HepG2 (cell line): ENCODE data around the gene SULT2B1. TPM values are rescaled to one million over a fixed set of nuclear protein-coding genes. Genes with fewer than 3 reads are reported as not detected.
A peak's percentile ranks its signal among the peaks of the same experiment; 100 is the strongest.

ENCODE experiments used
- BHLHE40 ChIP-seq: IDR thresholded peaks from 2 replicates; pipeline ENCODE4 v1.6.1; 2011; ENCODE audit warnings: low read length, improper control_type of control experiment
- CBX1 ChIP-seq: IDR thresholded peaks from one replicate; pipeline ENCODE4 v1.6.1; 2016; ENCODE audit warnings: antibody characterized with exemption, low read depth
- HNF4G ChIP-seq, 2 experiments: sonication (generic) in 1 of 2; formaldehyde crosslinking in 1 of 2; IDR thresholded peaks; 2 replicates each; pipeline versions ENCODE4 v1.4.0 to v1.6.1; 2011 to 2020; ENCODE audit warnings: borderline replicate concordance in 2 of 2, low read depth in 2 of 2, mild to moderate bottlenecking in 2 of 2, low read length in 1 of 2, missing genetic modification reagents in 1 of 2, moderate library complexity in 1 of 2
- KLF11 ChIP-seq: IDR thresholded peaks from 2 replicates; pipeline ENCODE4 v1.6.1; 2016; ENCODE audit warnings: missing compliant biosample characterization
- MBNL3 ChIP-seq: fragments of 250-450 bp; sonication (Bioruptor Pico); conservative IDR thresholded peaks from 2 replicates; pipeline ENCODE4 v1.8.0; 2022; ENCODE audit warnings: mild to moderate bottlenecking, inconsistent platforms
- SSRP1 ChIP-seq: IDR thresholded peaks from 2 replicates; pipeline ENCODE4 v1.6.1; 2016; ENCODE audit warnings: control low read depth
- ZBTB7A ChIP-seq: sonication (generic); formaldehyde crosslinking; IDR thresholded peaks from 2 replicates; pipeline ENCODE4 v1.8.0; 2022; ENCODE audit warnings: mild to moderate bottlenecking, missing genetic modification reagents
- ZNF205 ChIP-seq: IDR thresholded peaks from 2 replicates; pipeline ENCODE4 v1.6.1; 2018; ENCODE audit warnings: missing biosample characterization, missing genetic modification reagents
- ZNF530 ChIP-seq: sonication (generic); formaldehyde crosslinking; IDR thresholded peaks from 2 replicates; pipeline ENCODE4 v1.5.0; 2020; ENCODE audit warnings: low read depth, mild to moderate bottlenecking, missing genetic modification reagents
- ZNF883 ChIP-seq: sonication (generic); formaldehyde crosslinking; IDR thresholded peaks from 2 replicates; pipeline ENCODE4 v1.5.1; 2020; ENCODE audit warnings: mild to moderate bottlenecking, missing genetic modification reagents; ENCODE audit errors: not compliant biosample characterization
- polyA plus RNA-seq, 8 experiments: library from polyadenylated mRNA; depleted of rRNA in 3 of 8; stranded (reverse) in 7 of 8; unstranded in 1 of 8; fragments of >200 nt; fragmentation: Illumina TruSeq in 4 of 8; extraction: Trizol in 4 of 8; gene quantifications; 2 replicates each; pipeline versions ENCODE4 v1.2.1 to v1.2.3, GENCODE V29; 2011 to 2016; ENCODE audit warnings: low read depth in 4 of 8, missing spikeins in 1 of 8, mixed read lengths in 1 of 8; ENCODE audit not compliant: insufficient read depth in 1 of 8
- total RNA-seq, 5 experiments: library from RNA; depleted of rRNA; stranded (reverse); fragments of >200 nt; fragmentation: Illumina TruSeq; extraction: Trizol; gene quantifications; 2 replicates each; pipeline ENCODE4 v1.2.3, GENCODE V29; 2016; ENCODE audit warnings: low read depth in 1 of 5
- TF ChIP-seq, protein P1 (sequence below): IDR thresholded peaks from 2 replicates; pipeline ENCODE4 v1.6.1; 2016; ENCODE audit warnings: low read depth, missing genetic modification reagents, missing compliant biosample characterization
- TF ChIP-seq, protein P2 (sequence below): sonication (generic); formaldehyde crosslinking; IDR thresholded peaks from 2 replicates; pipeline ENCODE4 v1.4.0; 2020; ENCODE audit warnings: missing genetic modification reagents
- TF ChIP-seq, protein P3 (sequence below): sonication (generic); formaldehyde crosslinking; IDR thresholded peaks from 2 replicates; pipeline ENCODE4 v1.4.0; 2020; ENCODE audit warnings: mild to moderate bottlenecking, missing genetic modification reagents

SULT2B1 gene
- total and polyA plus RNA-seq, 2 of the 13 experiments (the other 11 are each of a cell fraction or from before 2014, with no cell fraction given): 0.13 TPM; not detected in 1

DNA sequence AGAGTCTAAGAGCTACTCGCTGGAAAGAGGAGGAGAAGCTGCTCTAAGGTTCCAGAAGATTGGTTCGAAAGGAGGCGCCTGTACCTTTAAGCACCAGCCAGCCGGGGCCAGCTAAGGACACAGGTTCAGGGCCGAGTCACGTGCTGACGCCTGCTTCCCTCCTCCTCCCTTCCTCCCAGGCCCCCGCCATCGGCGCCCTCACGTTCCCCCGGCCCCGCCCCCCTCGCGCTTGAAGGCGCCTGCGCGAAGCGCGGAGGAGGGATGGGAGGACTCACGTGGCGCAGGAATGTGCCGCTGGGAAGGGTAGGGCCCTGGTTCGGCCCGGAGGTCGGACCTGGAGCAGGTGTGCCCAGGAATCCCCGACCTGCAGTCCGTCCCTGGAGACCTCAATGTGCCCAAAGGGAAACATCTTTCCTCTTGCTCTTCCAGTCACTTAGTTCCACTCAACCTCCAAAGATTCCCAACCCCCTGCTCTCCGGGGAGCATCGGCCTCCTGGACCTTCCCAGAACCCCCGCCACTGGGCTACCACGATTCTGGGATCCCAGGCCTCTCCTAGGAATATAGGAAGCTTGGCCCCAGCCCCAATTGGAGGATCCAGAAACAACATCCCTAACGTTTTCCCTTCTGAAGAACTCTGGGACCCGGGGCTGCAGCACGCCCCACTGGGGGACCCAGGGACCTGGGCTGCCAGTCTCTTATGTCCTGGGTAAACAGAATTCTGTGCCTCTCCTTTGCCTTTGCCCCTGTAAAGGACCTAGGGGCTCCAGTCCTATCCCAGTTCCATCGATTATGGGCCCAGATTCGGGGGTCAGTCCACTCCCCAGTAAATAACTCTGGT, 82.7 kb downstream of the SULT2B1 start (continued):
- TF ChIP-seq CBX1 (peak; percentile 88), ZBTB7A (CRISPR knock-in tag) (no peak; the same call in 1 of the 2 replicates), MBNL3 (CRISPR knock-in tag) (no peak), KLF11 (CRISPR knock-in tag) (no peak), HNF4G (IDR thresholded peaks at IDR 0.05; ENCODE audit: borderline replicate concordance, low read depth, low read length) (no peak), HNF4G (CRISPR knock-in tag; IDR thresholded peaks at IDR 0.05; ENCODE audit: borderline replicate concordance, low read depth) (no peak), ZNF883 (peak; percentile 30), ZNF205 (CRISPR knock-in tag) (no peak), BHLHE40 (peak; percentile 99), SSRP1 (no peak), ZNF530 (CRISPR knock-in tag) (no peak)
- TF ChIP-seq, protein P1, sequence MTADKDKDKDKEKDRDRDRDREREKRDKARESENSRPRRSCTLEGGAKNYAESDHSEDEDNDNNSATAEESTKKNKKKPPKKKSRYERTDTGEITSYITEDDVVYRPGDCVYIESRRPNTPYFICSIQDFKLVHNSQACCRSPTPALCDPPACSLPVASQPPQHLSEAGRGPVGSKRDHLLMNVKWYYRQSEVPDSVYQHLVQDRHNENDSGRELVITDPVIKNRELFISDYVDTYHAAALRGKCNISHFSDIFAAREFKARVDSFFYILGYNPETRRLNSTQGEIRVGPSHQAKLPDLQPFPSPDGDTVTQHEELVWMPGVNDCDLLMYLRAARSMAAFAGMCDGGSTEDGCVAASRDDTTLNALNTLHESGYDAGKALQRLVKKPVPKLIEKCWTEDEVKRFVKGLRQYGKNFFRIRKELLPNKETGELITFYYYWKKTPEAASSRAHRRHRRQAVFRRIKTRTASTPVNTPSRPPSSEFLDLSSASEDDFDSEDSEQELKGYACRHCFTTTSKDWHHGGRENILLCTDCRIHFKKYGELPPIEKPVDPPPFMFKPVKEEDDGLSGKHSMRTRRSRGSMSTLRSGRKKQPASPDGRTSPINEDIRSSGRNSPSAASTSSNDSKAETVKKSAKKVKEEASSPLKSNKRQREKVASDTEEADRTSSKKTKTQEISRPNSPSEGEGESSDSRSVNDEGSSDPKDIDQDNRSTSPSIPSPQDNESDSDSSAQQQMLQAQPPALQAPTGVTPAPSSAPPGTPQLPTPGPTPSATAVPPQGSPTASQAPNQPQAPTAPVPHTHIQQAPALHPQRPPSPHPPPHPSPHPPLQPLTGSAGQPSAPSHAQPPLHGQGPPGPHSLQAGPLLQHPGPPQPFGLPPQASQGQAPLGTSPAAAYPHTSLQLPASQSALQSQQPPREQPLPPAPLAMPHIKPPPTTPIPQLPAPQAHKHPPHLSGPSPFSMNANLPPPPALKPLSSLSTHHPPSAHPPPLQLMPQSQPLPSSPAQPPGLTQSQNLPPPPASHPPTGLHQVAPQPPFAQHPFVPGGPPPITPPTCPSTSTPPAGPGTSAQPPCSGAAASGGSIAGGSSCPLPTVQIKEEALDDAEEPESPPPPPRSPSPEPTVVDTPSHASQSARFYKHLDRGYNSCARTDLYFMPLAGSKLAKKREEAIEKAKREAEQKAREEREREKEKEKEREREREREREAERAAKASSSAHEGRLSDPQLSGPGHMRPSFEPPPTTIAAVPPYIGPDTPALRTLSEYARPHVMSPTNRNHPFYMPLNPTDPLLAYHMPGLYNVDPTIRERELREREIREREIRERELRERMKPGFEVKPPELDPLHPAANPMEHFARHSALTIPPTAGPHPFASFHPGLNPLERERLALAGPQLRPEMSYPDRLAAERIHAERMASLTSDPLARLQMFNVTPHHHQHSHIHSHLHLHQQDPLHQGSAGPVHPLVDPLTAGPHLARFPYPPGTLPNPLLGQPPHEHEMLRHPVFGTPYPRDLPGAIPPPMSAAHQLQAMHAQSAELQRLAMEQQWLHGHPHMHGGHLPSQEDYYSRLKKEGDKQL (CRISPR knock-in tag): no peak
- TF ChIP-seq, protein P2, sequence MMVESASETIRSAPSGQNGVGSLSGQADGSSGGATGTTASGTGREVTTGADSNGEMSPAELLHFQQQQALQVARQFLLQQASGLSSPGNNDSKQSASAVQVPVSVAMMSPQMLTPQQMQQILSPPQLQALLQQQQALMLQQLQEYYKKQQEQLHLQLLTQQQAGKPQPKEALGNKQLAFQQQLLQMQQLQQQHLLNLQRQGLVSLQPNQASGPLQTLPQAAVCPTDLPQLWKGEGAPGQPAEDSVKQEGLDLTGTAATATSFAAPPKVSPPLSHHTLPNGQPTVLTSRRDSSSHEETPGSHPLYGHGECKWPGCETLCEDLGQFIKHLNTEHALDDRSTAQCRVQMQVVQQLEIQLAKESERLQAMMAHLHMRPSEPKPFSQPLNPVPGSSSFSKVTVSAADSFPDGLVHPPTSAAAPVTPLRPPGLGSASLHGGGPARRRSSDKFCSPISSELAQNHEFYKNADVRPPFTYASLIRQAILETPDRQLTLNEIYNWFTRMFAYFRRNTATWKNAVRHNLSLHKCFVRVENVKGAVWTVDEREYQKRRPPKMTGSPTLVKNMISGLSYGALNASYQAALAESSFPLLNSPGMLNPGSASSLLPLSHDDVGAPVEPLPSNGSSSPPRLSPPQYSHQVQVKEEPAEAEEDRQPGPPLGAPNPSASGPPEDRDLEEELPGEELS: peak; percentile 68
- TF ChIP-seq, protein P3, sequence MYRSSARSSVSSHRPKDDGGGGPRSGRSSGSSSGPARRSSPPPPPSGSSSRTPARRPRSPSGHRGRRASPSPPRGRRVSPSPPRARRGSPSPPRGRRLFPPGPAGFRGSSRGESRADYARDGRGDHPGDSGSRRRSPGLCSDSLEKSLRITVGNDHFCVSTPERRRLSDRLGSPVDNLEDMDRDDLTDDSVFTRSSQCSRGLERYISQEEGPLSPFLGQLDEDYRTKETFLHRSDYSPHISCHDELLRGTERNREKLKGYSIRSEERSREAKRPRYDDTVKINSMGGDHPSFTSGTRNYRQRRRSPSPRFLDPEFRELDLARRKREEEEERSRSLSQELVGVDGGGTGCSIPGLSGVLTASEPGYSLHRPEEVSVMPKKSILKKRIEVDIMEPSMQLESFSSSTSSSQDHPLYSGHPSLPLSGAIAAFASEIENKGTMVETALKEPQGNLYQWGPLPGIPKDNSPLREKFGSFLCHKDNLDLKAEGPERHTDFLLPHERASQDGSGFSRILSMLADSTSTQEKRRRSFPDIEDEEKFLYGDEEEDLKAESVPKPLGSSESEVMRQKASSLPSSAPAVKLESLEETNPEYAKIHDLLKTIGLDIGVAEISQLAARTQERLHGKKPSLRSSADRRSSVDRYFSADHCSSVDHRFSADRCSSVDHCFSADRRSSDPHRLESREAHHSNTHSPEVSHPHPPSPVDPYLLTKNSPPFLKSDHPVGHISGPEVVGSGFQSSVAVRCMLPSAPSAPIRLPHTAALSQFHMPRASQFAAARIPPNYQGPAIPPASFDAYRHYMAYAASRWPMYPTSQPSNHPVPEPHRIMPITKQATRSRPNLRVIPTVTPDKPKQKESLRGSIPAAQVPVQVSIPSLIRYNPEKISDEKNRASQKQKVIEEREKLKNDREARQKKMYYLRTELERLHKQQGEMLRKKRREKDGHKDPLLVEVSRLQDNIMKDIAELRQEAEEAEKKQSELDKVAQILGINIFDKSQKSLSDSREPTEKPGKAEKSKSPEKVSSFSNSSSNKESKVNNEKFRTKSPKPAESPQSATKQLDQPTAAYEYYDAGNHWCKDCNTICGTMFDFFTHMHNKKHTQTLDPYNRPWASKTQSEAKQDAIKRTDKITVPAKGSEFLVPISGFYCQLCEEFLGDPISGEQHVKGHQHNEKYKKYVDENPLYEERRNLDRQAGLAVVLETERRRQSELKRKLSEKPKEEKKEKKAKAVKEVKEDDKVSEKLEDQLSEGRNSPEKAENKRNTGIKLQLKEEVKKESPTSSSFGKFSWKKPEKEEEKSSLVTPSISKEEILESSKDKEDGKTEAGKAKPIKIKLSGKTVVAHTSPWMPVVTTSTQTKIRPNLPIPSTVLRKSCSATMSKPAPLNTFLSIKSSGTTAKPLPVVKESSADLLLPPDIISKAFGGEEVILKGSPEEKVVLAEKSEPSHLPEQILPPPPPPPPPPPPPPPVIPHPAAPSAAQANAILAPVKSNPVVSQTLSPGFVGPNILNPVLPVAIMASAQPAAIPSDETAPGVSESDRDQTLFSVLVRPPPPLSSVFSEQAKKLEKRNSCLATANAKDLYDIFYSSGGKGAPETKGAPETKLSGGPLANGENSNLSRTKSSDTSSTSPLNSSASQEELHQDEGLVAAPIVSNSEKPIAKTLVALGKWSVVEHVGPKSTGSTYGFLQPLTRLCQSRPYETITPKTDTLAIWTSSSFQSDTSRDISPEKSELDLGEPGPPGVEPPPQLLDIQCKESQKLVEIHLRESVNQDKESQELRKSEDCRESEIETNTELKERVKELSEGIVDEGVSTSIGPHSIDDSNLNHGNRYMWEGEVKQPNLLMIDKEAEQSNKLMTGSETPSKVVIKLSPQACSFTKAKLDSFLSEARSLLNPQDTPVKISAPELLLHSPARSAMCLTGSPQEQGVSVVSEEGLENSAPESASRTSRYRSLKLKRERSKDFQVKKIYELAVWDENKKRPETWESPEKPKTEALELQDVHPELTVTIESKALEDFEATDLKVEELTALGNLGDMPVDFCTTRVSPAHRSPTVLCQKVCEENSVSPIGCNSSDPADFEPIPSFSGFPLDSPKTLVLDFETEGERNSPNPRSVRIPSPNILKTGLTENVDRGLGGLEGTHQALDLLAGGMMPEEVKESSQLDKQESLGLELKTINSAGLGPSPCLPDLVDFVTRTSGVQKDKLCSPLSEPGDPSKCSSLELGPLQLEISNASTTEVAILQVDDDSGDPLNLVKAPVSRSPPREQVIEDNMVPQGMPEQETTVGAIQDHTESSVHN (CRISPR knock-in tag): 0 out of 2 replicates have a peak, but pooled peaks have one; percentile 41
